ENCODE data around the gene MRPS18A. TPM values are rescaled to one million over a fixed set of nuclear protein-coding genes. Genes with fewer than 3 reads are reported as not detected.
"Not testable (repeated sequence)": the region's sequence is repeated elsewhere in the genome, so short reads cannot be mapped to it uniquely, and the experiment has no call there.

Gene MRPS18A
- total and polyA plus RNA-seq, 3 donors from 2014 or later = 37.5 to 63.0 (median 48.6) TPM

- H3K27me3 ChIP-seq = no peaks in the 10 kb centered on the region
- H3K4me3 ChIP-seq = no peak overlapping the region
- DNase-seq = peak; percentile 51
- 56 to 66% methylated on average over 13 to 15 of the region's 15 CpGs for WGBS, 2 donors
- intact Hi-C loops (cut with DNase I; ENCODE audit: low total_unique reads) = no loop called here
- H3K9me3 ChIP-seq = no peaks in the 10 kb centered on the region
- H3K4me1 ChIP-seq = peaks cover 3% of the 10 kb centered on the region
- H3K36me3 ChIP-seq (ENCODE audit: low read depth, missing control alignments) = no peaks in the 10 kb centered on the region
- H3K27ac ChIP-seq = peak overlapping the region in 1 of 2 donors; percentile 32
- no peak for TF ChIP-seq CTCF (IDR thresholded peaks at IDR 0.05)
Observed at GRCh38 chr6:43702534-43703440, 15.2 kb upstream of the MRPS18A start.

GRCh38 chr6:43702171-43702533 lies 14.6 kb upstream of the MRPS18A start:
- Histone ChIP-seq H3K36me3 (ENCODE audit: low read depth, missing control alignments) (no peaks in the 10 kb centered on the region), H3K4me1 (peaks cover 3% of the 10 kb centered on the region), H3K9me3 (no peaks in the 10 kb centered on the region), H3K27ac (peak overlapping the region in 1 of 2 donors; percentile 32), H3K4me3 (no peak overlapping the region), H3K27me3 (no peaks in the 10 kb centered on the region)
- TF ChIP-seq CTCF (IDR thresholded peaks at IDR 0.05) (no peak), POLR2A (IDR thresholded peaks at IDR 0.05) (no peak)
- no peak for DNase-seq
- intact Hi-C loops (cut with DNase I; ENCODE audit: low total_unique reads) = no loop called here
- 54 to 56% methylated on average over 2 of the region's 2 CpGs for WGBS, 2 donors

GRCh38 chr6:43700939-43701560 lies 13.5 kb upstream of the MRPS18A start:
- intact Hi-C loops (cut with DNase I; ENCODE audit: low total_unique reads); H3K4me1 ChIP-seq; H3K27me3 ChIP-seq; H3K9me3 ChIP-seq; DNase-seq; H3K36me3 ChIP-seq (ENCODE audit: low read depth, missing control alignments); H3K27ac ChIP-seq; H3K4me3 ChIP-seq: not testable (repeated sequence)
- WGBS, 2 donors = 86 to 92% methylated on average over 10 of the region's 10 CpGs

GRCh38 chr6:43699564-43700186 lies 12.1 kb upstream of the MRPS18A start:
- intact Hi-C loops (cut with DNase I; ENCODE audit: low total_unique reads) = no loop called here
- Histone ChIP-seq H3K4me1 (peaks cover 3% of the 10 kb centered on the region), H3K27me3 (no peaks in the 10 kb centered on the region), H3K36me3 (ENCODE audit: low read depth, missing control alignments) (no peaks in the 10 kb centered on the region), H3K4me3 (no peak overlapping the region), H3K27ac (no peak overlapping the region), H3K9me3 (no peaks in the 10 kb centered on the region)
- no peak for DNase-seq
- 49 to 58% methylated on average over 7 of the region's 7 CpGs for WGBS, 2 donors
- no peak for TF ChIP-seq POLR2A (IDR thresholded peaks at IDR 0.05)
- no peak for TF ChIP-seq CTCF (IDR thresholded peaks at IDR 0.05)

- Histone ChIP-seq H3K27me3 (no peaks in the 10 kb centered on the region), H3K9me3 (no peaks in the 10 kb centered on the region), H3K4me3 (no peak overlapping the region), H3K27ac (no peak overlapping the region), H3K36me3 (ENCODE audit: low read depth, missing control alignments) (no peaks in the 10 kb centered on the region), H3K4me1 (peaks cover 3% of the 10 kb centered on the region)
- no peak for TF ChIP-seq POLR2A (IDR thresholded peaks at IDR 0.05)
- TF ChIP-seq CTCF (IDR thresholded peaks at IDR 0.05) = no peak
- intact Hi-C loops (cut with DNase I; ENCODE audit: low total_unique reads) = no loop called here
- WGBS, 2 donors = 42 to 43% methylated on average over 8 of the region's 8 CpGs
- DNase-seq = peak; percentile 35
Observed at GRCh38 chr6:43698584-43699349, 11.2 kb upstream of the MRPS18A start.

Data from testis (tissue), 3 donors.